Activated CD8-positive, alpha-beta memory T cell treated with anti-CD3 and anti-CD28 coated beads for 48 hours (primary cell): ENCODE data around the gene RIMOC1.
A peak's percentile ranks its signal among the peaks of the same experiment; 100 is the strongest.

ENCODE experiments used
- DNase-seq, 3 experiments: peaks; one replicate each; pipeline ENCODE4 v3.0.0-alpha.2; 2020; ENCODE audit warnings: low read depth in 2 of 3, low spot score in 2 of 3

The RIMOC1 gene, protein sequence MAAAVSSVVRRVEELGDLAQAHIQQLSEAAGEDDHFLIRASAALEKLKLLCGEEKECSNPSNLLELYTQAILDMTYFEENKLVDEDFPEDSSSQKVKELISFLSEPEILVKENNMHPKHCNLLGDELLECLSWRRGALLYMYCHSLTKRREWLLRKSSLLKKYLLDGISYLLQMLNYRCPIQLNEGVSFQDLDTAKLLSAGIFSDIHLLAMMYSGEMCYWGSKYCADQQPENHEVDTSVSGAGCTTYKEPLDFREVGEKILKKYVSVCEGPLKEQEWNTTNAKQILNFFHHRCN

GRCh38 chr5:41903892-41904799 lies at the start of gene RIMOC1:
RIMOC1 (plus strand) TSS chr5:41904344; CDS start chr5:41904368, 24 bp downstream.
- DNase-seq, result peak; percentile 88 to 95 (median 94)

DNA sequence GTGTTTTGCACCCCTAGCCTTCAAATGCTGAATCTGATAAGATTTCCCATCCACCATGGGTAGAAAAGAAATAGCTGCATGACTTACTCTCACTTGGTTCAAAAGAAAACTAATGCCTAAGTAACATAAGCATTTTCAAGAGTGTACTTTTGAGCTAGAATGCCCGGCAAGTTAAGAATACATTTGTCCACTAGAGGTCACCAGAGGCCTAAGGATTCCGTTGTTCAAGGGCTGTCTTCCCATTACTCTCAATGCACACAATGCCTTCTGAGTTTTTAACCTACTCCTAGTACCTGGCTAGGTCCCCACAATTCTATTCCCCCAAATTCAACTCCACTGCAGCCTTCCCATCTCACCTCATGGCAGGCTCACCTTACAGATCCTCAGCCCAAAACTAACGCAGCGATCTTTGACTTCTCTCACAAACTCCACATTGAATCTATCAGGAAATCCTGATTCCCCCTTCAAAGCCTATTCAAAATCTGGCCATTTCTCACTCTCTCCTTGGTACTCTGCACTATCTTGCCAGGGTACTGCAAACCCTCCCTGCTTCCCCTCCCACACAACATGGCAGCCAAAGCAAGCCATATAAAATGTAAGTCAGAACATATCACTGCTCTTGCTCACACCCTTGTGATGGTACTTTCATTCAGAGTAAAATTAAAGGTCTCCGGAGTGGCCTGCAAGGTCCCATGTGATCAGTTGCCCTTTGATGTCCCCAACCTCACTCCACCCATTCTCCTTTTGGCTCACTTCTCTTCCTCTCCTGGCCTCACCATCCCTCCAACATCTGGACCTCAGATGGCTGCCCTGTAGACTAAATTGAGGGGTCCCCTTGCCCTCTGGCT lies 47.3 kb upstream of the RIMOC1 start:
- DNase-seq, result no peak

DNA sequence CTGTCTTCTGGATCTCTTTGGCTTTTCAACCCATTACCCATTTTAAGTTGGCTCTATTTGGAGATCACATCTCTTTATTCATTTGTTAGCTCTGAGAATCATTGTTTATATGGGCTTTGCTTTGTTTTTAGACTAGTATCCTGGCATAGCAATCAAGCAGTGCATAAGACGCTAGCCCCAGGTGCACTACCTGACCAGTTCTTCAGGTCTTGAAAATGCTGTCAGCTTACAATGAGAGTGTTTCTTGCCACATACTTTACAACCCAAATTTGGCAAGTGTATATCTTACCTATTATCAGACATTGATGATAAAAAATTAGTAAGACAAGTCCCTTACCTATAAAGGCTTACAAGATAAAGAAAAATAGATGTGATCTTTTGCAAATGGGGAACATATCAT lies 46.2 kb upstream of the RIMOC1 start:
- no peak for DNase-seq

- DNase-seq, result no peak
These were observed 45.3 kb upstream of the RIMOC1 start for GRCh38 chr5:41858890-41859289.

GRCh38 chr5:41863871-41864486 lies 40.2 kb upstream of the RIMOC1 start:
- no peak for DNase-seq

DNA sequence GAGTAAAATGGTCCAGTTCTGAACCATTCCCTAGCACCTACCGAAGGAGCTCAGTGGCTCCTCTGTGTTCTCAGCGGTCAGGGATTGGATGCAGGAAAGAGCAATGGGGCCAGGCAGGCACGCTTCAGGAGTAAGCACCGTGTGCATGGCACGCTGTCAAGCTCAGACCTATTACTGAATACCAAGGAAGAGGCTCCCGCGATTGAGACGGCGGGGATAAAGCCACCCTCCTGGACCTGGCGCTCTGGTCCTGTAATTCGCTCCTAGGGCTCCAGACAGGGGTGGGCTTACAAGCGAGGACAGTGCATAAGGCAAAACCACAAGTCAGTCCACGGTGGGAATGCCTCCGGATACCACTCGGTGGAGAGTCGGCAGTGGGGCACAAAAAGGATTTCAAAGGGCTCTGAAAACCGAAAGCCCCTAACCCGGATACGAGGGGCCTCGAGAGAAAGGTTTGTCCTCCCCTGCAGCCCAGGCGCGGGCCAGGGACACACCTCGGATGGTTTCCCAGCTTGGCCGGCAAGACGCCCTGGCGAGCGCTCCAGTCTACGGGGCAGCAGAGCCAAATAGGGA lies 34.9 kb upstream of the RIMOC1 start:
- DNase-seq, result no peak

DNA sequence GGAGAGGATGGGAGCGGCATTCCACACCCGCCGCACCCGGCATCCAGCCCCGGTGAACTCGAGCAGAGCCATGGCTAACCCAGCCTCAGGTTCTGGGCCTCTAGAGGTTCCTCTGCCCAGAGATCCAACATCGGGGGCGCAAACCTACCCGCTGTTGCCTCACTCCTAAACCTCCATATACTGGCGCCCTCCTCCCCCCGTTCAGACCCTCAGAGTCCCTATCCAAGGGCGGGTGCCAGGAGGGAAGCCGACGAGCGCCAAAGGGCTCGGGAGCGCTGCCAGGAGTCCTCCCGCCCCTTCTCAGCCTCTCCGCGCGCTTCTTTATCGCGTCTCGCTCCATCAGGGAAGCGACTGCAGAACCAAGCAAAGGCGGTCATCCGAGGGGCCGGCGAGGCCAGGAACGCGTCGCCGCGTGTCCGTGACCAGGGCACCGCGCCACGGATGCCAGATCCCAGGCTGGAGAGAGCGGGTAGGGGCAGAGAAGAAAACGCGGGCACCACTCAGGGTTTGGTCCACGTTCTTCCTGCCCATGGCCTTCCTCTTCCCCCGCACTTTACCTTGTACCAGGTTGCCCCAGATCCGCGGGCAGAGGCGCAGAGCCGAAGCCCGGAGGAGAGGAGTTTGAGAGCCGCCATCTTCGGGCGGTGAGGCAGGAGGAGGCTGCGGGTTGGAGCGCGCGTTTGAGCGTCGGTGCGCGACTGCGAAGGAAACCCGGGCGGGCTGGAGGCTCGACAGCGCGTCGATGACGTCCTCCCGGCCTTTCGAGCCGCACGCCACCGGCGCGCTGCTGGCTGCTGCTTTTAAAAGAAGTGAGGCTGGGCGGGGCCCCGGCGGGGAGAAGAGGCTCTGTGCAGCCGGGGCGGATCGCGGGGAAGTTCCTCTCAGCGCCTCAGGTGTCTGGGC lies 34.2 kb upstream of the RIMOC1 start, which contains the start of gene OXCT1:
Gene OXCT1, minus strand, starts transcription at position 702 of the 903 bp plus-strand sequence. Its CDS starts 67 bp downstream, at position 635.
- DNase-seq, result peak; percentile 70 to 77 (median 76)

- DNase-seq, result no peak
These were observed 33.5 kb upstream of the RIMOC1 start for GRCh38 chr5:41870627-41871048.

DNA sequence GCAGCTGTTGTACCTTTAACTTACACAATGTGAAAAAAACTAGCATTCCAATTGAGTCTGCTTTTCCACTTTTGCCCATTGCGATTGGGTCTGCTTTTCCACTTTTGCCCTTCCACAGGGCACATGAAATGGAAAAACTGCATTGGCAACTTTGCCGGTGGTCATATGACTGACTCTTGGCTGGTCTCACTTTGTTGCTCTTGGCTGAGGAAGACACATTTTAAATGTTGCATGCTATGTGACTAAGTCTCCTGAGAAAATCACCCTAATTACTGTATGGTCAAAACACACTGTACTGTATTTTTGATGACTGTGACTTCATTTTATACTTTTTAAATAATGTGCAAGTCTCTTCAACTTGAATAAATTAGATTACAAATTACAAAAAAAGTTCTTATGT lies 32.3 kb upstream of the RIMOC1 start:
- DNase-seq, result no peak

GRCh38 chr5:41874512-41875060 lies 29.6 kb upstream of the RIMOC1 start:
- no peak for DNase-seq

- DNase-seq, result no peak
These were observed 29.0 kb upstream of the RIMOC1 start for GRCh38 chr5:41875121-41875520.

DNA sequence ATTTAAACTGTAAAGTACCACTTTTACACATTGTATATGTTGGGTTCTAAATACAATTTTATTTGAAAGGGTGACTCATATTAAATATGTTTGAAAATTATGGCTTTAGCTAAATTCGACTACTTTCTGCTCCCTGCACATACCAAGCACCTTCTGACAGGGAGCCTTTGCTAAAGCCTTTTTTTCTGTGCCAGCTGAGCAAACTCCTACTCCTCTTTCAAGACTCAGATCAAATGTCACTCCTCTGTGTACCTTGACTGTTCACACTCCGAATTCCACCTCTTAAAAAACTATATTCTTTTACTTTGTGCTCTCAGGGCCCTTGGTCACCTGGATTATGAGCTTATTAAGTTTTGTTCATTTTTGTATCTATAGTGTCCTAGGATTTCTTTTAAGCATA lies 27.5 kb upstream of the RIMOC1 start:
- DNase-seq, result no peak

GRCh38 chr5:41877408-41877807 lies 26.7 kb upstream of the RIMOC1 start:
- no peak for DNase-seq

DNA sequence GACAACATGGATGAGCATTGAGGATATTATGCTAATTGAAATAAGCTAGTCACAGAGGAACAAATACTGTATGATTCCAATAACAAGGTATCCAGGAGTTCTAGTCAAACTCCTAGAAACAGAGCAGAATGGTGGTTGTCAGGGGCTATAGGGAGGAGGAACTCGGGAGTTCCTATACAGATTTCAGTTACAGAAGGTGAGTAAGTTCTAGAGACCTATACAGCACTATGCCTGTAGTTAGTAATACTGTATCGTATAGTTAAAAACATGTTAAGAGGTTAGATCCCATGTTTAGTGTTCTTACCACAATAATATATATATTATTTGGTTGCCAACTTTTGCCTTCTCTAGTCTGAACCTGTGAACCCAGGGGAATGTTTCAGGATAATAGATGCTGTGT lies 26.0 kb upstream of the RIMOC1 start:
- DNase-seq, result no peak

- DNase-seq, result no peak
These were observed 25.3 kb upstream of the RIMOC1 start for GRCh38 chr5:41878643-41879478.

DNA sequence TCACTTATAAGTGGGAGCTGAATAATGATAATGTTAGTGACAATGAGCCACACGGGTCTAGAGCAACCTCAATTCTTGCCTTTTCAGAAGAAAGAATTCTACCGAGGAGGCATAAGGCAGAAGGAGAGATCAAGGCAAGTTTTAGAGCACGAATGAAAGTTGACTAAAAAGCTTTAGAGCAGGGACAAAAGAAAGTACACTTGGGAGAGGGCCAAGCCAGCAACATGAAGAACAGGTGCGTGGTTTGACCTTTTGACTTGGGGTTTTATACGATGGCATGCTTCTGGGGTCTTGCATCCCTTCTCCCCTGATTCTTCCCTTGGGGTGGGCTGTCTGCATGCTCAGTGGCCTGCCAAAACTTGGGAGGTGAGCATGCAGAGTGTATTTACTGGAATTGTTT lies 21.4 kb upstream of the RIMOC1 start:
- no peak for DNase-seq

- DNase-seq, result no peak
These were observed 20.9 kb upstream of the RIMOC1 start for GRCh38 chr5:41883243-41883642.

DNA sequence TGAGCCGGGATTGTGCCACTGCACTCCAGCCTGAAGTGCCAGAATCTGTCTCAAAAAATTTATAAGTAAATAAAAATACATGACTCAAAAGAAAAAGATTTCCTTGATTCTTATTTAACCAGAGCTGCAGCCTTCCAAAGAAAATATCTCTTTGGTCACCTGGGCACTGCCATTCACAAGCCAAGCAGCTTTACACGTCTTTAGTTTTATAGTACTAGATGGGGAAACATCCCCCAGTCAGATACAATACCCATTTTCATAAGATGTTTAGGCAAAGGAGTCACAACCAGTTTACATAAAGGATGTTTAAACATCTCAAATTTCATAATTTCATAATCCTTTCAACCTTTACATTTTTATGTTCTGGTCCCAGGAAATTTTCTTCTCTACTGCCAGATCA lies 20.2 kb upstream of the RIMOC1 start:
- DNase-seq, result no peak
